Measurements from ENCODE around the gene METTL1. TPM values are rescaled to one million over a fixed set of nuclear protein-coding genes. Genes with fewer than 3 reads are reported as not detected.

Gene METTL1
- total RNA-seq, 4 donors from 2014 or later: 4.2 to 9.8 (median 5.7) TPM

DNA sequence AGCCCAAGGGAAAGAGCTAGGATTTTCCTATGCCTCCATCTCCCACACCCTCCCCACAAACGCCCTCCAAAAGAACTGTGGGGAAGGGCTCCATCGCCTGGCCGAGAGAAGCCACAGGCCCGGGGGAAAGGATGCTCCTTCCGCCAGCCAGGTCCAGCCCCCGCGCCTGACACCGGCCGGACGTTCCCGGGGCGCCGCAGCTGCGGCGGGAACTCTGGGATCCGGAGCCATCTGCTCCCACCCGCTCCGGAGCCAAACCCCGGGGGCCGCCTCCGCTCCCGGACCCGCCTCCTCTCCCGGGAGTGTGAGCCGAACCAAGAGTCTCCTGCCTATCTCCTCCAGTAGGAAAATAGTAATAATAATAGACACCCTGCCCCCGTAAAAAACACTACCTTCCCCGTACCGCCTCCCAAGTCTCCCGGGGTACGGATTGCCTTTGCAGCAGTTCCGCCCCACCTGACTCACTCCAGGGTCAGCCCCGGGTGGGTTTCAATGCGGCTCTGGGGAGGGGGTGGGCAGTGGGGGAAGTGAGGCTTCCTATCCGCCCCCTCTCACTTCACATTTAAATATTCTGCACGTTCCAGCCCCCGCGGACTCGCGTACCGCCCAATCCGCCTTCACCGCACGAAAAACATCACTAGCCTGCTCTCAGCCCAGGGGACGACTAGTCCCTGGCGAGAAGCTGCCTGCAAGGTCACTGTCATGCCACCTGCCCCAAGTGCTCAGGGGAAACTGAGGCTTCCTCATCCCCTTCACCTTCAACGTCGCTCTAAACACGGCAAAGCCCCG lies 35.8 kb downstream of the METTL1 start:
- Histone ChIP-seq H3K4me3 (peak overlapping the region; percentile 15 to 40 (median 25)), H3K4me1 (peaks cover 38 to 43% (median 40%) of the 10 kb centered on the region in 4 donors), H3K9me3 (no peaks in the 10 kb centered on the region), H3K27me3 (peaks cover 16 to 99% (median 57%) of the 10 kb centered on the region in 4 donors), H3K27ac (replicated peaks in 1 of 4) (no peak overlapping the region), H3K36me3 (no peaks in the 10 kb centered on the region)
- intact Hi-C loops (cut with DNase I): no loop called here
- TF ChIP-seq POLR2A (IDR thresholded peaks at IDR 0.05; ENCODE audit: low read depth) (no peak), POLR2AphosphoS5 (IDR thresholded peaks at IDR 0.05) (no peak), CTCF (IDR thresholded peaks at IDR 0.05) (peak in 1 of 3 experiments; percentile 8), EP300 (IDR thresholded peaks at IDR 0.05) (no peak)
- WGBS: 27% methylated on average over 34 of the region's 49 CpGs
- no peak for DNase-seq (ENCODE audit: extremely low spot score)

DNA sequence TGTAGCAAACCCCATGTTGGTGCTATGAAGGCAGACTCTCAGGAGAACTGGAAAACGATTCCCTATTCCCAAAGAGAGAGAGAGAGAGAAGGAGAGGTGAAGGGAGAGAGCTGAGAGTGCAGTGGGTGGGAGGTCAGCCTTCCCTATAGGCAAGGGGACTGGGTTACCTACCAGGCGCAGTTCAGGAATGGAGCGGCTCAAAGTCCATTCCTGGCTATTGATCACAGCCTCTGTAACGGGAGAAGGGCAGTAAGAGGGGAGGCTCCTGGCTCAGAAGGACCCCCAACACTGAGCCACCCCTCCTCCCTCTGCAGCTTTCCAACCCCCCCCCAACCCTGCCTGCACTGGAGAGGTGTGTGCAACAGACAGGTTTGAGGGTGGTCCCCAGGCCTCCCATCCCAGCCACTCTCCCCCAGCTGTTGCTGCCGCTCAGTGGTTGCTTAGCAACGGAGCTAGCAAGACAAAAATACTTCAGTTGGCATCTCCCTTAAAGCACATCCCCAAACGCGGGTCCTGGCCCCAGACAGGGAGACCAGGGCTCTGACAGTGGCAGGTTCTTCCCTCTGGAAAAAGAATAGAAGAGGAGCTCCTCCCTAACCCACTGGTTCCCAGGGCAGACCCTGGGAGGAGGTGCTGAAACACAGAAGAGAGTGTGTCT lies 36.6 kb downstream of the METTL1 start:
- H3K9me3 ChIP-seq: no peaks in the 10 kb centered on the region
- no peak for TF ChIP-seq EP300 (IDR thresholded peaks at IDR 0.05)
- TF ChIP-seq CTCF (IDR thresholded peaks at IDR 0.05): no peak
- no peak for TF ChIP-seq POLR2A (IDR thresholded peaks at IDR 0.05; ENCODE audit: low read depth)
- no peak for TF ChIP-seq POLR2AphosphoS5 (IDR thresholded peaks at IDR 0.05)
- H3K36me3 ChIP-seq: no peaks in the 10 kb centered on the region
- no peak overlapping the region for H3K27ac ChIP-seq (replicated peaks in 1 of 4)
- 47% methylated on average over 6 of the region's 8 CpGs for WGBS
- intact Hi-C loops (cut with DNase I): no loop called here
- peaks cover 16 to 99% (median 56%) of the 10 kb centered on the region in 4 donors for H3K27me3 ChIP-seq
- peaks cover 38 to 43% (median 40%) of the 10 kb centered on the region in 4 donors for H3K4me1 ChIP-seq
- peak overlapping the region in 3 of 4 donors; percentile 15 to 28 (median 22) for H3K4me3 ChIP-seq
- no peak for DNase-seq (ENCODE audit: extremely low spot score)

DNA sequence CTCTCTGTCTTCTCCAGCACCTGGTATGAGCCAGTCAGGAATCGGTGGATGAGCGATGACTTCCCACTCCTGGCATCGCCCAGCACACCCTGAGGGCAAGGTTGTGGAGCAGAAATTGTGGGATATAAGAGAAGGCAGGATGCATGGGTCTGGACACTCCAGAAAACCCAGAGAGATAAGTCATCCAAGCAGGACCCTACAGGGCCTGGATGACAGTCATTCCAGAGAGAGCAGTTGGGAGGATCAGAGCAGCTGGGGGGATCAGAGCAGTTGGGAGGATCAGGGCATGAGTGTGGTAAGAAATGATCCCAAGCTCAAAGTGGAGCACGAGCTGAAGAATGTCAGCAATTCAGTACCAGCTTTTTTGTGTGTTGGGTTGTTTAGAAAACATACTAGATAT lies 37.3 kb downstream of the METTL1 start:
- Histone ChIP-seq H3K9me3 (no peaks in the 10 kb centered on the region), H3K36me3 (no peaks in the 10 kb centered on the region), H3K4me1 (peaks cover 38 to 43% (median 40%) of the 10 kb centered on the region in 4 donors), H3K4me3 (no peak overlapping the region), H3K27me3 (peaks cover 16 to 94% (median 53%) of the 10 kb centered on the region in 4 donors), H3K27ac (replicated peaks in 1 of 4) (no peak overlapping the region)
- intact Hi-C loops (cut with DNase I): no loop called here
- no peak for TF ChIP-seq POLR2A (IDR thresholded peaks at IDR 0.05; ENCODE audit: low read depth)
- TF ChIP-seq CTCF (IDR thresholded peaks at IDR 0.05): no peak
- TF ChIP-seq POLR2AphosphoS5 (IDR thresholded peaks at IDR 0.05): no peak
- no peak for TF ChIP-seq EP300 (IDR thresholded peaks at IDR 0.05)
- 85% methylated on average over 4 of the region's 4 CpGs for WGBS
- no peak for DNase-seq (ENCODE audit: extremely low spot score)

DNA sequence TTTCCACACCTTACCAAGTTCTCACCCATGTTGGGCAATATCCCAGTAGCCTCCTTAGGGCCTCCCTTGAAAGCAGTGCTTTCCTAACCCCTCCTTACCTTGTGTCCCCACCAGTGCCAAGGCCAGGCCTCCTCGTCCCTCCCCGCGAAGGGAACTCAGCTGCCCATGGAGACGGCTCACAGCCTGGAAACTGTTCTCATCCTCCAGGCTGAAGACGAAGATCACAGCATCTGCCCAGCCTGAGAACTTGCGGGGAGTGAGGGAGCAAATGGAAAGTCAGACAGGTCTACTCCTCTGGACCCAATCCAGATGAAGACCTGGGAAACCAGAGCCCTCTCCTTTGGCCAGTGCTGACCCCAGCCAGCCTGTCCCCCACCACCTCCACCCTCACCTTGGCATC lies 38.0 kb downstream of the METTL1 start:
- no CpG with 5 or more reads among the region's 6 CpGs for WGBS
- Histone ChIP-seq H3K4me1 (peaks cover 36 to 38% (median 37%) of the 10 kb centered on the region in 4 donors), H3K36me3 (no peaks in the 10 kb centered on the region), H3K27ac (replicated peaks in 1 of 4) (no peak overlapping the region), H3K4me3 (no peak overlapping the region), H3K9me3 (no peaks in the 10 kb centered on the region), H3K27me3 (peaks cover 16 to 87% (median 48%) of the 10 kb centered on the region in 4 donors)
- intact Hi-C loops (cut with DNase I): no loop called here
- DNase-seq (ENCODE audit: extremely low spot score): no peak
- TF ChIP-seq CTCF (IDR thresholded peaks at IDR 0.05) (no peak), POLR2AphosphoS5 (IDR thresholded peaks at IDR 0.05) (no peak), EP300 (IDR thresholded peaks at IDR 0.05) (no peak), POLR2A (IDR thresholded peaks at IDR 0.05; ENCODE audit: low read depth) (no peak)

All from esophagus muscularis mucosa (tissue), 4 donors.